ENCODE data around the gene DDX20. TPM values are rescaled to one million over a fixed set of nuclear protein-coding genes. Genes with fewer than 3 reads are reported as not detected.

DDX20 gene
- total RNA-seq (10 to 100 TPM; 18.9 to 24.2 TPM), polyA plus RNA-seq (10 to 100 TPM in 2 of 3 donors, 1 to 10 TPM in 1; 8.0 to 12.7 (median 10.0) TPM), total RNA-seq (49.0 to 101 (median 76.4) reads per million in 6 experiments)

DNA sequence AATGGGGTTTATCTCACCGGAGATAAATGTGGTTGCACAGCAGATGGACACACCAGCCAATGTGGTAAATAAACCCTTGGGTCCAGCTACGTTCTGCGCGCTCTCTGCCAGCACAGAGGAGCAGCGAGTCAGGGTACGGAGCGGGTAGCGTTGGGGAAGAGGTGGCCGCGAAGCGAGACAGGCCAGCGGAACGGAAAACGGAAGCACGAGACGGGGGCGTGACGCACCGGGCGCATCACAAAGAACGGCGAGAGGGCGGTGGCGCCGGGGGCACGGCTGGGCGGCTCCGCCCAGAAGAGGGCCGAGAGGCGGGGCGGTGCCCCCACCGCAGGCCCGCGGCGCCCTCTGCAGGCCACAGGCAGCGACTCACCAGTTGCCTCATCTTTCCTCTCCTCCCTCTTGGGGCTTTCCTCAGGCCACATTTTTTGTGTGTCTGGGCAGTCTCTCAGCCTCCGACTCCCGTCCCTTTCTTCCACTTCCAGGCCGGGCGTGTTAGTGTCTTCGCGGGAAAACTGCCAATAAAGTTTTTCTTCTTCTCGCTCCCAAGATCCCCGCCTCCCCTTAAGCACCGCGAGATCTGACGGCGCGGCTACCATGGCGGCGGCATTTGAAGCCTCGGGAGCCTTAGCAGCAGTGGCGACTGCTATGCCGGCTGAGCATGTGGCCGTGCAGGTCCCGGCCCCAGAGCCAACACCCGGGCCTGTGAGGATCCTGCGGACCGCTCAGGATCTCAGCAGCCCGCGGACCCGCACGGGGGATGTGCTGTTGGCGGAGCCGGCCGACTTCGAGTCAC lies at the start of gene DDX20:
Gene DDX20, plus strand, starts transcription at position 571 of the 793 bp plus-strand sequence. Its CDS starts 24 bp downstream, at position 595.
- Mint-ChIP-seq H3K27ac (peak within 1 kb of the TSS; percentile 96 to 99 (median 98)), H3K27me3 (peaks cover 0 to 2% (median 0%) of the 10 kb centered on the region in 5 donors), H3K4me3 (peak within 1 kb of the TSS; percentile 88 to 99 (median 96)), H3K36me3 (peaks cover 0 to 22% (median 3%) of the 10 kb centered on the region in 3 donors), H3K9me3 (no peaks in the 10 kb centered on the region), H3K4me1 (peaks cover 16 to 48% (median 34%) of the 10 kb centered on the region in 4 donors)
- DNase-seq (peak; percentile 89 to 97 (median 93)), ATAC-seq (peak; percentile 88 to 89)
- POLR2A ChIA-PET: interaction anchor here (0.7 to 4.2 kb wide), 16 partner anchors 17 to 409 kb away, joined by 3 to 21 read pairs (median 4); partner anchors contain the start of genes C1orf162, INKA2 and RAP1A

DNA sequence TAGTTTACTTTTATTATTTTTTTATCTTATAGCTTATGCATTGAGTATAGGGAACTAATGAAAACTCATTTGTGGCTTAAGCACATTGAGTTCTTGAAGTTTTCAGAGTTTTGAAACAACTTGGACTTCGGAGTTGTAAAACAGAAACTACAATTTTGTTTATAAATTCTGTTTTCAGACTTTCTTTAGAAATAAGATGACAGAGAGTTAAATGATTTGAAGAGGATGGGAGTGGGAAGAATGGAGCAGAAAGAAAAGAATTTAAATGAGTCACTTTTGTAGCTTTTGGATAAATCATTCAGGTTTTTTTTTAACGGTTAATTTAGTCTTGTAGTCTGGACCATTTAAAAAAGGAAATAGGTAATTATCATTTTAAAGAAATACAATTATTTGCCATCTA lies 48.8 kb upstream of the DDX20 start:
- no peaks in the 10 kb centered on the region for H3K9me3 Mint-ChIP-seq
- peaks cover 0 to 93% (median 12%) of the 10 kb centered on the region in 3 donors for H3K36me3 Mint-ChIP-seq
- ATAC-seq (no peak), DNase-seq (no peak)
- POLR2A ChIA-PET: no interaction called here
- no peaks in the 10 kb centered on the region for H3K27me3 Mint-ChIP-seq
- H3K4me1 Mint-ChIP-seq: peaks cover 0 to 4% (median under 1%) of the 10 kb centered on the region in 4 donors
- peak overlapping the region in 5 of 10 donors; percentile 41 to 69 (median 46) for H3K27ac Mint-ChIP-seq
- H3K4me3 Mint-ChIP-seq: no peak overlapping the region

DNA sequence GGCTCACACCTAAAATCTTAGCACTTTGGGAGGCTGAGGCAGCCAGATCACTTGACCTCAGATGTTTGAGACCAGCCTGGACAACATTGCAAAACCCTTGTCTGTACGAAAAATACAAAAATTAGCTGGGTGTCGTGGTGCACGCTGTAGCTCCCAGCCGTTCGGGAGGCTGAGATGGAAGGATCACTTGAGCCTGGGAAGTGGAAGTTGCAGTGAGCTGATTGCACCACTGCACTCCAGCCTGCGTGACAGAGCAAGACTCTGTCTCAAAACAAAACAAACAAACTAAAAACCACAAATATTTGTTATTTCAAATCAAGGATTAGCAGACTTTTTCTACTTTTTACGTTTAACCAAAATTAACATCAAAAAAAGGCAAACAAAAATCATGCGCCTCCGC lies 47.8 kb upstream of the DDX20 start:
- POLR2A ChIA-PET: no interaction called here
- ATAC-seq (no peak), DNase-seq (no peak)
- Mint-ChIP-seq H3K27me3 (no peaks in the 10 kb centered on the region), H3K36me3 (peaks cover 0 to 84% (median 12%) of the 10 kb centered on the region in 3 donors), H3K4me3 (no peak overlapping the region), H3K27ac (peak overlapping the region in 7 of 10 donors; percentile 1 to 85 (median 34)), H3K4me1 (peaks cover 0 to 4% (median under 1%) of the 10 kb centered on the region in 4 donors), H3K9me3 (no peaks in the 10 kb centered on the region)

GRCh38 chr1:111709986-111710385 lies 45.7 kb upstream of the DDX20 start:
- no peak overlapping the region for H3K4me3 Mint-ChIP-seq
- POLR2A ChIA-PET: no interaction called here
- no peaks in the 10 kb centered on the region for H3K9me3 Mint-ChIP-seq
- peak overlapping the region in 5 of 10 donors; percentile 38 to 66 (median 45) for H3K27ac Mint-ChIP-seq
- no peaks in the 10 kb centered on the region for H3K27me3 Mint-ChIP-seq
- ATAC-seq (no peak), DNase-seq (no peak)
- peaks cover 0 to 9% (median under 1%) of the 10 kb centered on the region in 4 donors for H3K4me1 Mint-ChIP-seq
- H3K36me3 Mint-ChIP-seq: peaks cover 0 to 68% (median 3%) of the 10 kb centered on the region in 3 donors

DNA sequence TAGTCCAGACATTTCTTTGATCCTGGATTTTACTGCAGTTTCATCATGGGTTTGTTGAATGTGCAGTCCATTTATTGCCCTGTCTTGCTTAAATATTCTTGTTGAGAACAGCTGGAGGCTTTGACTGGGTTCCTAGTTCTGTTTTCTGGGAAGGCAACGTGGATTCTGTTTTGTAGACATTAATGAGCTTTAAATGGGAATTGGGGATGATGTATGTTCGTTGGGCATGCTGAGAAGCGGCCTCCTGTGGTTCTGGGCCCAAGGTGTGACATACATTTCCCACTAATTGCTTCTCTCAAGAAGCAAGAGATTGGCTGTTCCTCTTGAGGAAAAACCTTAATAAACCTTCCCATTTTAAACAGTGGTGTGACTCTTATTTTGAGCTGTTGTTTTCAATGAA lies 39.4 kb upstream of the DDX20 start:
- H3K27ac Mint-ChIP-seq: no peak overlapping the region
- H3K9me3 Mint-ChIP-seq: no peaks in the 10 kb centered on the region
- POLR2A ChIA-PET: no interaction called here
- ATAC-seq (no peak), DNase-seq (no peak)
- H3K4me3 Mint-ChIP-seq: no peak overlapping the region
- H3K4me1 Mint-ChIP-seq: peaks cover 0 to 18% (median 8%) of the 10 kb centered on the region in 4 donors
- peaks cover 0 to 17% (median 3%) of the 10 kb centered on the region in 3 donors for H3K36me3 Mint-ChIP-seq
- H3K27me3 Mint-ChIP-seq: no peaks in the 10 kb centered on the region

DNA sequence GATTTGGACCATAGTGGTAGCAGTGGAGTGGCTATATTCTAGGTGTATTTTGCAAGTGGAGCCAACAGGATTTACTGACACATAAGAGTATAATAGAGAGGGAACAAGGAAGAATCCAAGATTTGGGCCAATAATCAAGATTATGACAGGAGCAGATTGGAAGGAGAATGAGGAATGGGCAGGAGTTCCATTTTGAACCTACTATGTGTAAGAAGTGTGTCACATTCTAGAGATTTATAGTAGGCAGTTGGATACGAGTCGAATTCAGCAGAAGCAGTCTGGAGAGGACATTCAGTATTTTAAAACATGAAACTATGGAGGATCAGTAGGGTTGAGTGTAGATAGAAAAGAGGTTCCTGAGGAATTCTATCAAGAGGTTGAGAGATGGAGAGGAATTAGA lies 38.3 kb upstream of the DDX20 start:
- Mint-ChIP-seq H3K27ac (peak overlapping the region in 4 of 10 donors; percentile 9 to 67 (median 44)), H3K4me3 (no peak overlapping the region), H3K36me3 (peaks cover 0 to 11% (median 3%) of the 10 kb centered on the region in 3 donors), H3K4me1 (peaks cover 0 to 20% (median 8%) of the 10 kb centered on the region in 4 donors), H3K9me3 (no peaks in the 10 kb centered on the region), H3K27me3 (no peaks in the 10 kb centered on the region)
- ATAC-seq (no peak), DNase-seq (no peak)
- POLR2A ChIA-PET: no interaction called here

GRCh38 chr1:111719135-111719534 lies 36.6 kb upstream of the DDX20 start:
- POLR2A ChIA-PET: interaction anchor here (0.6 kb wide), 1 partner anchor 31 kb away, joined by 3 read pairs; no protein-coding TSS in a partner anchor
- peaks cover 0 to 9% (median 3%) of the 10 kb centered on the region in 3 donors for H3K36me3 Mint-ChIP-seq
- H3K27ac Mint-ChIP-seq: peak overlapping the region in 2 of 10 donors; percentile 60 to 75
- no peak overlapping the region for H3K4me3 Mint-ChIP-seq
- ATAC-seq (no peak), DNase-seq (no peak)
- H3K4me1 Mint-ChIP-seq: peaks cover 13 to 28% (median 20%) of the 10 kb centered on the region in 4 donors
- no peaks in the 10 kb centered on the region for H3K27me3 Mint-ChIP-seq
- H3K9me3 Mint-ChIP-seq: no peaks in the 10 kb centered on the region

GRCh38 chr1:111719674-111720132 lies 36.0 kb upstream of the DDX20 start:
- DNase-seq: no peak
- Mint-ChIP-seq H3K4me1 (peaks cover 15 to 26% (median 21%) of the 10 kb centered on the region in 4 donors), H3K9me3 (no peaks in the 10 kb centered on the region), H3K4me3 (no peak overlapping the region), H3K27me3 (no peaks in the 10 kb centered on the region), H3K36me3 (peaks cover 0 to 9% (median 3%) of the 10 kb centered on the region in 3 donors), H3K27ac (peak overlapping the region in 3 of 10 donors; percentile 50 to 88 (median 67))
- POLR2A ChIA-PET: no interaction called here
- no peak for ATAC-seq

- no peaks in the 10 kb centered on the region for H3K27me3 Mint-ChIP-seq
- no peak for ATAC-seq
- H3K9me3 Mint-ChIP-seq: no peaks in the 10 kb centered on the region
- H3K36me3 Mint-ChIP-seq: peaks cover 0 to 9% (median 3%) of the 10 kb centered on the region in 3 donors
- no peak for DNase-seq
- H3K4me3 Mint-ChIP-seq: peak overlapping the region in 1 of 10 donors; percentile 15
- POLR2A ChIA-PET: no interaction called here
- H3K4me1 Mint-ChIP-seq: peaks cover 15 to 29% (median 20%) of the 10 kb centered on the region in 4 donors
- peak overlapping the region in 8 of 10 donors; percentile 8 to 88 (median 54) for H3K27ac Mint-ChIP-seq
Measured at GRCh38 chr1:111720274-111720976, 35.3 kb upstream of the DDX20 start.

DNA sequence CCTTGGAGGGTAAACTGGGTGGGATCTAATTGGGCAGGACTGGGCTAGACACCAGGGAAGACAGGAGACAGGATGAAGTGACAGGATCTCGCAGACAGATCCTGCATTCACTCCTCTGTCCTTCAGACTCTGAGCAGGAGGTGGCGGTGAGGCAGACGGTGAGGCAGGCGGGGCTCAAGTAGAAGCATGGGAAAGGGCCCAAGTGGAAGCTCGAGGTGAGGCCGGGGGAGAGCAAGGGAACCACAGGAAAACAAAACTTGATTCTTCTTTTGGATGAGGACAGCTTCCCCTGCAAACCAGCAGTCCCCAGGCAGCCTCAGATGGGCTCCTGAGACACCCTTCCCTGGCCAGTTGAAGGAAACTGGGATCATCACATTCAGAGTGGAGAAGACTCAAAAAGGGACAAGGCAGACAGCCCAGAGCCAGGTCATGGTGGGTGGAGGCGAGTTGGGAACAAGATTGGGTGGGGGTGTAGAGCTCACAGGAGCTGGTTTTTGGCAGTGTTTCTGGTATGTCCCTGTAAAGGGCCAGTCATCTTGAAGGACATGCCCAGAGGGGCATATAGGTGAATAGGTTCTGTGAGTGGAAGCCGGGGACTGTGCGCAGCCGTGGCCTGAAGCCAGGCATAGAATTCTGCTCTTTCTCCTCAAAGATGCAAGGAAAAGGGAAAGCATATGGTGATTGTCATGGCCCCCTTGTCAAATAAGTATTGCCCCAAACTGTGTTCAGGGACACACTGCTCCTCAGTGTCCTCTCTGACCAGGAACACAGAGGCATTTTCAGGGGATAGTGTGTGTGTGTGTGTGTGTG lies 34.5 kb upstream of the DDX20 start:
- POLR2A ChIA-PET: interaction anchor here (0.7 kb wide), 1 partner anchor 39 kb away, joined by 3 read pairs; no protein-coding TSS in a partner anchor
- Mint-ChIP-seq H3K4me3 (no peak overlapping the region), H3K27me3 (no peaks in the 10 kb centered on the region), H3K36me3 (peaks cover 0 to 9% (median 3%) of the 10 kb centered on the region in 3 donors), H3K9me3 (no peaks in the 10 kb centered on the region), H3K4me1 (peaks cover 15 to 29% (median 20%) of the 10 kb centered on the region in 4 donors), H3K27ac (peak overlapping the region in 8 of 10 donors; percentile 7 to 88 (median 56))
- ATAC-seq (no peak), DNase-seq (no peak)

- DNase-seq (peak in 2 of 10 donors; percentile 21 to 23), ATAC-seq (peak; percentile 45 to 95)
- Mint-ChIP-seq H3K4me3 (no peak overlapping the region), H3K36me3 (no peaks in the 10 kb centered on the region), H3K4me1 (peaks cover 15 to 27% (median 20%) of the 10 kb centered on the region in 4 donors), H3K9me3 (no peaks in the 10 kb centered on the region), H3K27me3 (no peaks in the 10 kb centered on the region), H3K27ac (peak overlapping the region in 8 of 10 donors; percentile 5 to 79 (median 60))
- POLR2A ChIA-PET: no interaction called here
Measured at GRCh38 chr1:111723091-111723806, 32.5 kb upstream of the DDX20 start.

All from naive thymus-derived CD8-positive, alpha-beta T cell (primary cell).